Colonic mucosa (tissue), 4 donors: ENCODE results near the gene TNC. TPM values are rescaled to one million over a fixed set of nuclear protein-coding genes. Genes with fewer than 3 reads are reported as not detected.

Experiments
- DNase-seq: peaks from one replicate; pipeline ENCODE4 v3.0.0-alpha.2; 2020
- H3K27ac ChIP-seq: fragments of 200-600 bp; one replicate; pipeline ENCODE4 v1.8.0; 2021
- H3K27me3 ChIP-seq: fragments of 200-600 bp; one replicate; pipeline ENCODE4 v1.8.0; 2021
- H3K36me3 ChIP-seq: fragments of 200-600 bp; one replicate; pipeline ENCODE4 v1.8.0; 2021
- H3K4me1 ChIP-seq: fragments of 200-600 bp; one replicate; pipeline ENCODE4 v1.8.0; 2021; ENCODE audit warnings: mild to moderate bottlenecking
- H3K4me3 ChIP-seq: fragments of 200-600 bp; one replicate; pipeline ENCODE4 v1.8.0; 2021
- H3K9ac ChIP-seq, 2 donors: one replicate each; pipeline ENCODE4 v1.7.0; 2013; ENCODE audit warnings: control low read depth in 2 of 2, low read depth in 2 of 2, low read length in 2 of 2
- H3K9me3 ChIP-seq: fragments of 200-600 bp; one replicate; pipeline ENCODE4 v1.8.0; 2021
- intact Hi-C: fragments of 100-400 bp; cut with DNase I; formaldehyde crosslinking; loops from one replicate; pipeline ENCODE4 v1.14.1; 2022
- total RNA-seq, 2 donors: library from RNA; stranded (reverse); fragmentation: NEBNext Ultra II Directional in 1 of 2; extraction: Animal tissue kit (Norgen Biotek cat#: 25700) in 1 of 2; gene quantifications; one replicate each; pipeline ENCODE4 v1.2.1, GENCODE V29; 2021
- TF ChIP-seq, protein P1 (sequence below): fragments of 200-600 bp; IDR thresholded peaks from one replicate; pipeline ENCODE4 v1.8.0; 2022; ENCODE audit warnings: antibody characterized with exemption, mild to moderate bottlenecking
- donor health status: healthy.
- donor health status: DM: no; HTN: no; CAD: no.
- donor health status: DM: no; HTN: no; CAD: no.

Gene TNC
- total RNA-seq, 2 donors from 2014 or later, result 5.0 to 65.6 TPM

DNA sequence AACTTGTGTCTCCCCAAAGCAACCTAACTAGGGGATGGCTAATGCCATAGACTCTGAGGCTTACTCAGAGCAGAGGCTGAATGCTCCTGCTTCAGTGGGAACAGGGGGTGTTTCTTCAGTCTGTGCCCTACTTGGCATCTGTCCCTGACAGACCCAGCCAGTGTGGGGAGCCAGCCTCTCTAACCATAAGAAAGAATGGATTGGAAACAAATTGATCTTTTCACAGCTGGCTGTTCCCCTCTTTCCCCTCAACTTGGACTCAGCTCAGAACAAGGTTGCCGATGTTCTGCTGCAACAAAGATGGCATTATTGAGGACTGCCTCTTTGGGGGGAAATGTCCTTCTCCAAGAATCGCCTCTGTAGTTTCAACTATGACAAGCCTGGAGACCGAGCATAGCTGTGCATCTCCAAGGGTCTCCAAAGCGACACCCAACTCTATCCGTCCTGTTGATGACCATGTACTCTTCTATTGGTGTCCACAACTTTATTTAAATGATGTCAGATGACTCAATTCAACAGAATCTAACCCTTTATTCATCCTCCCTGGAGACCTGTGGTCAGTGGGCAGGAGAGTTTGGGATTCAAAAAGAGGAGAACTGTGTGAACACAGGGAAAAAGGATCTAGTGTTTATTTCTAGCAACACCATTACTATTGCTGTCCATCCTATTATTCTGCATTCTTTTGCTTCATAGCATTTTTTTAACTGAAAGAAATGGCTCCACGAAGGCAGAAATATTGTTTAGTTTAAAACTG, 24.7 kb upstream of the TNC start:
- no peaks in the 10 kb centered on the region for H3K27me3 ChIP-seq
- no peaks in the 10 kb centered on the region for H3K9me3 ChIP-seq
- H3K4me3 ChIP-seq, result no peak overlapping the region
- intact Hi-C loops, result no loop called here
- H3K4me1 ChIP-seq, result no peaks in the 10 kb centered on the region
- H3K27ac ChIP-seq, result no peak overlapping the region
- no peak overlapping the region for H3K9ac ChIP-seq
- no peaks in the 10 kb centered on the region for H3K36me3 ChIP-seq
- TF ChIP-seq, protein P1, sequence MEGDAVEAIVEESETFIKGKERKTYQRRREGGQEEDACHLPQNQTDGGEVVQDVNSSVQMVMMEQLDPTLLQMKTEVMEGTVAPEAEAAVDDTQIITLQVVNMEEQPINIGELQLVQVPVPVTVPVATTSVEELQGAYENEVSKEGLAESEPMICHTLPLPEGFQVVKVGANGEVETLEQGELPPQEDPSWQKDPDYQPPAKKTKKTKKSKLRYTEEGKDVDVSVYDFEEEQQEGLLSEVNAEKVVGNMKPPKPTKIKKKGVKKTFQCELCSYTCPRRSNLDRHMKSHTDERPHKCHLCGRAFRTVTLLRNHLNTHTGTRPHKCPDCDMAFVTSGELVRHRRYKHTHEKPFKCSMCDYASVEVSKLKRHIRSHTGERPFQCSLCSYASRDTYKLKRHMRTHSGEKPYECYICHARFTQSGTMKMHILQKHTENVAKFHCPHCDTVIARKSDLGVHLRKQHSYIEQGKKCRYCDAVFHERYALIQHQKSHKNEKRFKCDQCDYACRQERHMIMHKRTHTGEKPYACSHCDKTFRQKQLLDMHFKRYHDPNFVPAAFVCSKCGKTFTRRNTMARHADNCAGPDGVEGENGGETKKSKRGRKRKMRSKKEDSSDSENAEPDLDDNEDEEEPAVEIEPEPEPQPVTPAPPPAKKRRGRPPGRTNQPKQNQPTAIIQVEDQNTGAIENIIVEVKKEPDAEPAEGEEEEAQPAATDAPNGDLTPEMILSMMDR, result no peak
- DNase-seq, result no peak

DNA sequence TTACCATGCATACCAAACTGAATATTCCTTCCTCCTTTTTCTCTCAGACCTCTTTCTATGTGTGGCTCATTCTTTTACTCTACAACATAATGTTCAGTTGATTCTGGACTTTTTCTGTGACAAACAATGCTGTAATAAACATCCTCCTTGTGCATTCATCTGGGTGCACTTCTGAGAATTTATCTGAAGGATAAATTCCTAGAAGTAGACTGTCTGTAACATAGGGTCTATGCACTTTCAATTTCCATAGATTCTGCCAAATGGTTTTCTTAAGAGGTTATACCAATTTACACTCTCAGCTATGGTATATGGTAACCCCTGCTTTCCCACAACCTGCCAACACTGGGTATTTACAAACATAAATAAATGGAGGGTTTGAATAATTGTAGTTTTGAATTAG, 24.1 kb upstream of the TNC start:
- no peak overlapping the region for H3K4me3 ChIP-seq
- TF ChIP-seq, protein P1, result no peak
- no peaks in the 10 kb centered on the region for H3K4me1 ChIP-seq
- no peaks in the 10 kb centered on the region for H3K9me3 ChIP-seq
- intact Hi-C loops, result no loop called here
- no peak overlapping the region for H3K27ac ChIP-seq
- no peaks in the 10 kb centered on the region for H3K36me3 ChIP-seq
- no peak for DNase-seq
- H3K27me3 ChIP-seq, result no peaks in the 10 kb centered on the region
- no peak overlapping the region for H3K9ac ChIP-seq

- intact Hi-C loops, result no loop called here
- H3K9me3 ChIP-seq, result no peaks in the 10 kb centered on the region
- H3K27me3 ChIP-seq, result no peaks in the 10 kb centered on the region
- no peak overlapping the region for H3K9ac ChIP-seq
- H3K36me3 ChIP-seq, result no peaks in the 10 kb centered on the region
- TF ChIP-seq, protein P1, result no peak
- no peak overlapping the region for H3K4me3 ChIP-seq
- DNase-seq, result no peak
- H3K4me1 ChIP-seq, result no peaks in the 10 kb centered on the region
- no peak overlapping the region for H3K27ac ChIP-seq
Measured at GRCh38 chr9:115141612-115142011, 23.7 kb upstream of the TNC start.

GRCh38 chr9:115138151-115138550, 20.2 kb upstream of the TNC start:
- H3K9me3 ChIP-seq, result no peaks in the 10 kb centered on the region
- H3K4me1 ChIP-seq, result no peaks in the 10 kb centered on the region
- DNase-seq, result no peak
- H3K9ac ChIP-seq, result no peak overlapping the region
- TF ChIP-seq, protein P1, result no peak
- H3K4me3 ChIP-seq, result no peak overlapping the region
- H3K27ac ChIP-seq, result no peak overlapping the region
- H3K27me3 ChIP-seq, result no peaks in the 10 kb centered on the region
- H3K36me3 ChIP-seq, result no peaks in the 10 kb centered on the region
- intact Hi-C loops, result no loop called here

- H3K27ac ChIP-seq, result no peak overlapping the region
Measured at GRCh38 chr9:115137526-115137925, 19.6 kb upstream of the TNC start.

More at GRCh38 chr9:115137526-115137925, 19.6 kb upstream of the TNC start:
- Histone ChIP-seq H3K4me1 (no peaks in the 10 kb centered on the region), H3K27me3 (no peaks in the 10 kb centered on the region), H3K4me3 (no peak overlapping the region), H3K9ac (no peak overlapping the region), H3K9me3 (no peaks in the 10 kb centered on the region), H3K36me3 (no peaks in the 10 kb centered on the region)
- intact Hi-C loops, result no loop called here
- no peak for DNase-seq
- TF ChIP-seq, protein P1, result no peak
